Adrenal gland (tissue), 12 donors: ENCODE results near the gene ZCCHC3. TPM values are rescaled to one million over a fixed set of nuclear protein-coding genes. Genes with fewer than 3 reads are reported as not detected.

Experiments used
- DNase-seq, 7 donors: peaks; one replicate each; pipeline ENCODE4 v3.0.0-alpha.2; 2019 to 2020
- H3K27ac ChIP-seq, 5 donors: fragments of 200-600 bp; sonication (generic) in 4 of 5; 1 replicate in 3 of 5; 2 replicates in 2 of 5; pipeline versions ENCODE4 v1.5.1 to v1.8.0; 2016 to 2020; ENCODE audit warnings: mild to moderate bottlenecking in 1 of 5
- H3K27me3 ChIP-seq: fragments of 200-600 bp; 2 replicates; pipeline ENCODE4 v1.8.0; 2021
- H3K36me3 ChIP-seq, 2 donors: fragments of 200-600 bp; replicated peaks in 1 of 2; 1 replicate in 1 of 2; 2 replicates in 1 of 2; pipeline versions ENCODE4 v1.5.1 to v1.8.0; 2018 to 2022
- H3K4me1 ChIP-seq, 2 donors: fragments of 200-600 bp; replicated peaks in 1 of 2; 1 replicate in 1 of 2; 2 replicates in 1 of 2; pipeline versions ENCODE4 v1.5.1 to v1.8.0; 2018 to 2021
- H3K4me3 ChIP-seq, 4 donors: fragments of 200-600 bp; sonication (generic) in 3 of 4; one replicate each; pipeline ENCODE4 v1.5.1; 2016 to 2018
- H3K9me3 ChIP-seq, 3 donors: fragments of 200-600 bp; sonication (generic) in 1 of 3; replicated peaks in 1 of 3; 1 replicate in 2 of 3; 2 replicates in 1 of 3; pipeline versions ENCODE4 v1.5.1 to v1.8.0; 2016 to 2021
- POLR2A ChIP-seq, 2 donors: fragments of 450-650 bp; IDR thresholded peaks; one replicate each; pipeline ENCODE4 v1.6.1; 2017; ENCODE audit warnings: antibody characterized with exemption in 2 of 2, mild to moderate bottlenecking in 2 of 2, moderate library complexity in 1 of 2
- WGBS, 4 donors: extraction: QIAGEN DNeasy Blood & Tissue Kit in 2 of 4; methylation state at CpG; one replicate each; pipeline versions ENCODE4 v1.1.5 to v1.1.7; 2013 to 2017; 5-methylcytosine and 5-hydroxymethylcytosine counted together
- intact Hi-C, 2 donors: fragments of 100-400 bp; cut with DNase I; formaldehyde crosslinking; loops; one replicate each; pipeline versions ENCODE4 v1.14.1 to v1.15.0; 2022 to 2023
- polyA plus RNA-seq, 3 donors: library from polyadenylated mRNA; stranded (reverse); fragments of 200-250 nt in 2 of 3; fragments of 350-450 nt in 1 of 3; fragmentation: Illumina TruSeq in 1 of 3; extraction: RNeasy Lipid Tissue Mini Kit (QIAGEN cat#74804) in 1 of 3; gene quantifications; one replicate each; pipeline ENCODE4 v1.2.3, GENCODE V29; 2013 to 2014
- total RNA-seq, 9 donors: library from RNA; depleted of rRNA in 4 of 9; stranded (reverse); fragments of >200 nt in 4 of 9; fragments of 120-200 nt in 1 of 9; fragmentation: NEBNext Ultra II Directional in 1 of 9; extraction: Animal tissue kit (Norgen Biotek cat#: 25700) in 1 of 9; gene quantifications; one replicate each; pipeline versions ENCODE4 v1.1.0 to v1.2.4, GENCODE V29; 2013 to 2023
- TF ChIP-seq, protein P1 (sequence below), 6 experiments: fragments of 450-650 bp in 4 of 6; fragments of 200-600 bp in 2 of 6; sonication (generic) in 1 of 6; IDR thresholded peaks; 1 replicate in 5 of 6; 2 replicates in 1 of 6; pipeline versions ENCODE4 v1.5.1 to v1.8.0; 2016 to 2021; ENCODE audit warnings: antibody characterized with exemption in 6 of 6, mild to moderate bottlenecking in 2 of 6, moderate library complexity in 1 of 6
- donor health status: healthy with polysubstance abuse.
- donor health status: Bipolar disorder and iron deficiency.
- donor health status: DM: yes; HTN: yes; CAD: no.
- donor health status: DM: no; HTN: no; CAD: no.
- donor health status: DM: no; HTN: no; CAD: no.
- donor health status: DM: yes; HTN: yes; CAD: no.

ZCCHC3 gene
- total and polyA plus RNA-seq, 12 donors = 11.1 to 29.3 (median 16.3) TPM

DNA sequence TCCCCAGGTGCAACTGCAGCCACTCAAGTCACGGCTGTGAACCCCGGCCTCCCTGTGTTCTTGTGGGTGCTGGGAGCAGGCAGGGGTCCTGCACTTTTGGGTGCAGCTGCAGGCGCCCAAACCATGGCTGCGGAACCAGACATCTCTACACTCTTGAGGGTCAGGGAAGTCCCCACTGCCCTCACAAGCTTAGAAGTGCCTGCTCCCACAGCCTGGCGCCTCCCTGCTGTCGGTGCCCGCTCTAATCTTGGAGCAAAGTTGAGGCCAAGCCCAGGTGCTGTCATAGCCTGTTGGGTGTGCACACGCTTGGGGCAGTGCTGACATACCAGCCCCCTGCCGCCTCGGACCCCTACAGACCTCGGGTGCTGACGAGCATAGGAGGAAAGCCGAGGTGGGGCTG, 33.7 kb upstream of the ZCCHC3 start:
- no peaks in the 10 kb centered on the region for H3K27me3 ChIP-seq
- H3K36me3 ChIP-seq = no peaks in the 10 kb centered on the region
- no peak overlapping the region for H3K27ac ChIP-seq
- intact Hi-C loops = no loop called here
- no peaks in the 10 kb centered on the region for H3K9me3 ChIP-seq
- H3K4me3 ChIP-seq = no peak overlapping the region
- DNase-seq = no peak
- TF ChIP-seq POLR2A (IDR thresholded peaks at IDR 0.05) = no peak
- TF ChIP-seq, protein P1, sequence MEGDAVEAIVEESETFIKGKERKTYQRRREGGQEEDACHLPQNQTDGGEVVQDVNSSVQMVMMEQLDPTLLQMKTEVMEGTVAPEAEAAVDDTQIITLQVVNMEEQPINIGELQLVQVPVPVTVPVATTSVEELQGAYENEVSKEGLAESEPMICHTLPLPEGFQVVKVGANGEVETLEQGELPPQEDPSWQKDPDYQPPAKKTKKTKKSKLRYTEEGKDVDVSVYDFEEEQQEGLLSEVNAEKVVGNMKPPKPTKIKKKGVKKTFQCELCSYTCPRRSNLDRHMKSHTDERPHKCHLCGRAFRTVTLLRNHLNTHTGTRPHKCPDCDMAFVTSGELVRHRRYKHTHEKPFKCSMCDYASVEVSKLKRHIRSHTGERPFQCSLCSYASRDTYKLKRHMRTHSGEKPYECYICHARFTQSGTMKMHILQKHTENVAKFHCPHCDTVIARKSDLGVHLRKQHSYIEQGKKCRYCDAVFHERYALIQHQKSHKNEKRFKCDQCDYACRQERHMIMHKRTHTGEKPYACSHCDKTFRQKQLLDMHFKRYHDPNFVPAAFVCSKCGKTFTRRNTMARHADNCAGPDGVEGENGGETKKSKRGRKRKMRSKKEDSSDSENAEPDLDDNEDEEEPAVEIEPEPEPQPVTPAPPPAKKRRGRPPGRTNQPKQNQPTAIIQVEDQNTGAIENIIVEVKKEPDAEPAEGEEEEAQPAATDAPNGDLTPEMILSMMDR (IDR thresholded peaks at IDR 0.05) = no peak
- peaks cover 0 to 10% of the 10 kb centered on the region in 2 donors for H3K4me1 ChIP-seq
- 69 to 80% (median 76%) methylated on average over 6 to 13 of the region's 13 CpGs for WGBS, 4 donors

DNA sequence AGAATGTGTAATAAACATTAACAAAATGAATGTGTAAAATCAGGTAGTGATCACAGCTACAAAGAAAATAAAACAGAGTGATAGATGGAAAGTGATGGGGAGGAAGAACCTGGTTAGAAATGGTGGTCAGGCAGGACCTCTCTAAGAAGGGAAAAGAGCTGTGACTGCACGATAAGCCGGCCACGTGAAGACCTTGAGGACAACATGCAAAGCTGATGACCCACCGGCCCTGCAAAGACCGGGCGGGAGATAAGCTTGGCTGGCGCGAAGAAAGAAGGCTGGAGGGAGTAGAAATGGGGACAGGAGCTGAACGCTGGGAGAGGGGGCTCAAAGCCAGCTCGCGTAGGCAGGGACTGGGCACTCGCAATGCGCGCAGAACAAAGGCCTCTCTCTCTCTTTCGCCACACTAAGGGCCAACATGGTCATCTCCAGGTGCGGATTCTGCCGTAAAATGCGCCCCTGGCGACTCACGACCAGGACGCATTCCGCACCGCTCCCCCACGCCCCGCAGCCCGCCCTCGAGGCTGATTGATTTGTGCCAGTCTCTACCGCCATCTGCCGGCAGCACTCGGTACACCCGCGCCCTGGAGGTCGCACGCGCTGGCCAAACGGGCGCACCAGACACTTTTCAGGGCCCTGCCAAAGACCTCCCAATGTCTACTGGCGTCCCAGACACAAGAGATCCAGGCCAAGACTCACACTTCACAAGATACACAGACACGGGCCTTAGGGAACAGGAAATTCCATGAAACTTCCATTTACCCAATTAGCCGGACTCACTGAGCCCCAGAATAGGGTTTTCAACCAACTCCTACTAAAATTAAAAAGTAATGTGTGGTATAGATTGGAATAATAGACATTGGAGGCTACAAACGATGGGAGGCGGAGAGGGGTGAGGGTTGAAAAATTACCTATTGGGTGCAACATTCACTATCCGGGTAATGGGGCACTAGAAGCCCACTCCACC, 30.5 kb upstream of the ZCCHC3 start:
- intact Hi-C loops = loop anchor here in 1 of 2 donors (5.0 kb wide), 1 partner anchor 55 kb away; no protein-coding TSS in a partner anchor
- Histone ChIP-seq H3K27ac (peak overlapping the region in 1 of 5 donors; percentile 42), H3K27me3 (no peaks in the 10 kb centered on the region), H3K4me3 (peak overlapping the region in 2 of 4 donors; percentile 28 to 49), H3K9me3 (no peaks in the 10 kb centered on the region), H3K36me3 (no peaks in the 10 kb centered on the region), H3K4me1 (peaks cover 0 to 10% of the 10 kb centered on the region in 2 donors)
- WGBS, 4 donors = 7 to 11% (median 9%) methylated on average over 23 to 43 of the region's 43 CpGs
- TF ChIP-seq, protein P1 (IDR thresholded peaks at IDR 0.05) = peak; percentile 87 to 95 (median 92)
- no peak for TF ChIP-seq POLR2A (IDR thresholded peaks at IDR 0.05)
- peak; percentile 83 to 92 (median 87) for DNase-seq

DNA sequence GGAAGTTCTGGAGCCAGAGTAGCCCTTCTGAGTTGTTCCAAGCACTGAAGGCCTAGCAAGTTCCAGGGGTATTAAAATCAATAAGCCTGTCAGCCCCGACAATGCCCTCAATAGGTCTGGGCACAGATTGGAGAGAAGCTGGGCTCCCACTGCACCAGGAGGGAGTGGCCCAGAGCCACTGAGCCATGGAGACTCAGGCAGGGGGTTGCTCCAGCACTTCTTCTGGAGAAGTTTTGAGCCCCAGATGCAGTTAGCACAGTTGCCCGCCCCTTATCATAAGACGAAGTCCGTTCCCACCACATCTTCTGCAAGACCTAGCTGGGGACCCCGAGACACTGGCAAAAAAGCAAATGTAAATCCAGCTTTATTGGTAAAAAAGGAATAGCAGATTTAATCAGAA, 26.9 kb upstream of the ZCCHC3 start:
- Histone ChIP-seq H3K27ac (no peak overlapping the region), H3K9me3 (no peaks in the 10 kb centered on the region), H3K4me1 (peaks cover 0 to 10% of the 10 kb centered on the region in 2 donors), H3K36me3 (no peaks in the 10 kb centered on the region), H3K4me3 (no peak overlapping the region), H3K27me3 (no peaks in the 10 kb centered on the region)
- DNase-seq = no peak
- WGBS, 4 donors = 90 to 100% (median 94%) methylated on average over 5 of the region's 5 CpGs
- TF ChIP-seq, protein P1 (IDR thresholded peaks at IDR 0.05) = no peak
- no peak for TF ChIP-seq POLR2A (IDR thresholded peaks at IDR 0.05)
- intact Hi-C loops = no loop called here

DNA sequence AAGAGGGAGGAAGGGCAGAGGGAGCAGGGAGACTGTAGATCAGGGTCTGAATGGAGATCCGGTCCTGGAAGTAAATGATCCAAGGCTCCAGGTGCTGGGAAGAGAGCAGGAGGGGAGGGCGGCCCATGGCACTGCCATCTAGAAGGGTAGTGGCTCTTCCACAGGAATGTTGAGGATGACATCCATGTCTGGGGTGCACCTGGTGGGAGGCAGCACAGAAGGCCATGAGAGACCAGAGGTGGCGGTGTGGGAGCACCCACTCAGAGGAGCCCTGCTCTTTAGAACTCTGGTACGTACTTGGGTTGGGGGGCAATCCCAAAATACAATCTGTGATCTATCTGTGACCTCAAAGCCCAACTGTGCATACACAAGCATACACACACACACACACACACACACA, 26.3 kb upstream of the ZCCHC3 start:
- Histone ChIP-seq H3K9me3 (no peaks in the 10 kb centered on the region), H3K4me1 (peaks cover 0 to 10% of the 10 kb centered on the region in 2 donors), H3K4me3 (no peak overlapping the region), H3K27ac (no peak overlapping the region), H3K36me3 (no peaks in the 10 kb centered on the region), H3K27me3 (no peaks in the 10 kb centered on the region)
- DNase-seq = no peak
- TF ChIP-seq POLR2A (IDR thresholded peaks at IDR 0.05) = no peak
- TF ChIP-seq, protein P1 (IDR thresholded peaks at IDR 0.05) = no peak
- intact Hi-C loops = no loop called here
- WGBS, 4 donors = 86 to 98% (median 90%) methylated on average over 4 of the region's 4 CpGs
